Measurements from ENCODE around the gene SLC25A25. TPM values are rescaled to one million over a fixed set of nuclear protein-coding genes. Genes with fewer than 3 reads are reported as not detected.

Gene SLC25A25
- total and polyA plus RNA-seq, 2 donors (not counting 3 experiments of a cell fraction or from before 2014, with no cell fraction given): 18.1 to 20.2 TPM

- no peak for TF ChIP-seq MYC (IDR thresholded peaks at IDR 0.05; ENCODE audit: low read depth, low read length)
- no peak for TF ChIP-seq EZH2 (IDR thresholded peaks at IDR 0.05; ENCODE audit: borderline replicate concordance, low read depth, low read length, severe bottlenecking)
- no peak for TF ChIP-seq GATA2 (IDR thresholded peaks at IDR 0.05; ENCODE audit: insufficient read depth, insufficient read length, low read depth, low read length)
- no peak for TF ChIP-seq CTCF (IDR thresholded peaks at IDR 0.05; ENCODE audit: extremely low read depth in 1 of 2, insufficient read depth in 1 of 2, low read depth in 1 of 2, low read length in 2 of 2)
- no peak for TF ChIP-seq FOS (IDR thresholded peaks at IDR 0.05; ENCODE audit: borderline replicate concordance, insufficient read depth, low read length)
- dilution Hi-C loops (cut with MboI; ENCODE audit: extremely low pct_ligation_motif_present, low sequenced_read_pairs) (no loop called here), intact Hi-C loops (cut with micrococcal nuclease) (no loop called here)
- POLR2A ChIA-PET: no interaction called here
- DNase-seq (ENCODE audit: low read depth, low spot score) (no peak), FAIRE-seq (no peak)
- peaks cover 30% of the 10 kb centered on the region for H3K4me1 ChIP-seq (ENCODE audit: control insufficient read depth, extremely low read depth, insufficient read depth, low read length)
- no peaks in the 10 kb centered on the region for H3K27me3 ChIP-seq (ENCODE audit: control insufficient read depth in 2 of 2, insufficient read depth in 2 of 2, low read length in 2 of 2)
- no peak overlapping the region for H2AFZ ChIP-seq (ENCODE audit: low read depth, low read length)
- H3K9me1 ChIP-seq (replicated peaks; ENCODE audit: control insufficient read depth, extremely low read depth, insufficient read depth, low read length): no peaks in the 10 kb centered on the region
- H3K9me3 ChIP-seq (replicated peaks; ENCODE audit: control insufficient read depth, insufficient read depth, low read length): no peaks in the 10 kb centered on the region
- no peak overlapping the region for H3K4me3 ChIP-seq (replicated peaks in 1 of 3; ENCODE audit: insufficient read depth in 1 of 3, low read depth in 1 of 3, low read length in 3 of 3)
- no peak overlapping the region for H3K9ac ChIP-seq (replicated peaks; ENCODE audit: extremely low read depth, insufficient read depth, low read length)
- BruUV-seq (replicated peaks): no TSS peak
- H3K4me2 ChIP-seq (ENCODE audit: insufficient read depth, low read length): no peak overlapping the region
- no peak overlapping the region for H3K27ac ChIP-seq (ENCODE audit: insufficient read depth, low read depth, low read length)
- H3K36me3 ChIP-seq (ENCODE audit: control insufficient read depth in 2 of 2, extremely low read depth in 1 of 2, insufficient read depth in 2 of 2, low read length in 2 of 2): peaks cover 15 to 38% of the 10 kb centered on the region in 2 experiments
- CTCF ChIA-PET: interaction anchor here (4.9 kb wide), 1 partner anchor 16 kb away, joined by 56 read pairs; no protein-coding TSS in a partner anchor
- H4K20me1 ChIP-seq (replicated peaks; ENCODE audit: control insufficient read depth, extremely low read depth, insufficient read depth, low read length): no peaks in the 10 kb centered on the region
- peaks cover 30% of the 10 kb centered on the region for H3K79me2 ChIP-seq (ENCODE audit: control insufficient read depth, insufficient read depth, low read length)
These were observed 33.7 kb downstream of the SLC25A25 start for GRCh38 chr9:128101690-128102089.

GRCh38 chr9:128102196-128102595 is 34.2 kb downstream of the SLC25A25 start:
- Histone ChIP-seq H3K27me3 (ENCODE audit: control insufficient read depth in 2 of 2, insufficient read depth in 2 of 2, low read length in 2 of 2) (no peaks in the 10 kb centered on the region), H3K9me3 (replicated peaks; ENCODE audit: control insufficient read depth, insufficient read depth, low read length) (no peaks in the 10 kb centered on the region), H3K4me2 (ENCODE audit: insufficient read depth, low read length) (no peak overlapping the region), H4K20me1 (replicated peaks; ENCODE audit: control insufficient read depth, extremely low read depth, insufficient read depth, low read length) (no peaks in the 10 kb centered on the region), H3K4me3 (replicated peaks in 1 of 3; ENCODE audit: insufficient read depth in 1 of 3, low read depth in 1 of 3, low read length in 3 of 3) (no peak overlapping the region), H3K36me3 (ENCODE audit: control insufficient read depth in 2 of 2, extremely low read depth in 1 of 2, insufficient read depth in 2 of 2, low read length in 2 of 2) (peaks cover 16 to 43% of the 10 kb centered on the region in 2 experiments), H3K79me2 (ENCODE audit: control insufficient read depth, insufficient read depth, low read length) (peaks cover 26% of the 10 kb centered on the region), H3K27ac (ENCODE audit: insufficient read depth, low read depth, low read length) (no peak overlapping the region), H3K9me1 (replicated peaks; ENCODE audit: control insufficient read depth, extremely low read depth, insufficient read depth, low read length) (no peaks in the 10 kb centered on the region), H3K9ac (replicated peaks; ENCODE audit: extremely low read depth, insufficient read depth, low read length) (no peak overlapping the region), H3K4me1 (ENCODE audit: control insufficient read depth, extremely low read depth, insufficient read depth, low read length) (peaks cover 30% of the 10 kb centered on the region), H2AFZ (ENCODE audit: low read depth, low read length) (no peak overlapping the region)
- ChIA-PET POLR2A (no interaction called here), CTCF (no interaction called here)
- dilution Hi-C loops (cut with MboI; ENCODE audit: extremely low pct_ligation_motif_present, low sequenced_read_pairs): no loop called here
- no peak for TF ChIP-seq GATA2 (IDR thresholded peaks at IDR 0.05; ENCODE audit: insufficient read depth, insufficient read length, low read depth, low read length)
- TF ChIP-seq POLR2AphosphoS5 (IDR thresholded peaks at IDR 0.05; ENCODE audit: insufficient read depth, low read depth, low read length): no peak
- no peak for TF ChIP-seq MYC (IDR thresholded peaks at IDR 0.05; ENCODE audit: low read depth, low read length)
- no peak for TF ChIP-seq JUN (IDR thresholded peaks at IDR 0.05; ENCODE audit: borderline replicate concordance, insufficient read depth, insufficient read length, low read depth)
- no peak for TF ChIP-seq EZH2 (IDR thresholded peaks at IDR 0.05; ENCODE audit: borderline replicate concordance, low read depth, low read length, severe bottlenecking)
- no peak for TF ChIP-seq FOS (IDR thresholded peaks at IDR 0.05; ENCODE audit: borderline replicate concordance, insufficient read depth, low read length)
- no peak for TF ChIP-seq POLR2A (IDR thresholded peaks at IDR 0.05; ENCODE audit: low read depth, low read length)
- no peak for TF ChIP-seq MAX (IDR thresholded peaks at IDR 0.05; ENCODE audit: insufficient read depth, insufficient read length)
- no peak for TF ChIP-seq CTCF (IDR thresholded peaks at IDR 0.05; ENCODE audit: extremely low read depth in 1 of 2, insufficient read depth in 1 of 2, low read depth in 1 of 2, low read length in 2 of 2)
- FAIRE-seq: no peak
- DNase-seq (ENCODE audit: low read depth, low spot score): no peak
- intact Hi-C loops (cut with micrococcal nuclease): no loop called here
- BruUV-seq (replicated peaks): no TSS peak

All from endothelial cell of umbilical vein (primary cell).